ENCODE results near the gene JAG2. TPM values are rescaled to one million over a fixed set of nuclear protein-coding genes. Genes with fewer than 3 reads are reported as not detected.

Gene JAG2
- polyA plus RNA-seq, 3 donors = 8.8 to 33.1 (median 19.0) TPM

GRCh38 chr14:105146976-105147635 lies 21.5 kb downstream of the JAG2 start:
- 87 to 90% (median 89%) methylated on average over 21 to 22 of the region's 22 CpGs for WGBS, 3 donors
- no peak overlapping the region for H3K27ac ChIP-seq (ENCODE audit: low read depth, low read length)

DNA sequence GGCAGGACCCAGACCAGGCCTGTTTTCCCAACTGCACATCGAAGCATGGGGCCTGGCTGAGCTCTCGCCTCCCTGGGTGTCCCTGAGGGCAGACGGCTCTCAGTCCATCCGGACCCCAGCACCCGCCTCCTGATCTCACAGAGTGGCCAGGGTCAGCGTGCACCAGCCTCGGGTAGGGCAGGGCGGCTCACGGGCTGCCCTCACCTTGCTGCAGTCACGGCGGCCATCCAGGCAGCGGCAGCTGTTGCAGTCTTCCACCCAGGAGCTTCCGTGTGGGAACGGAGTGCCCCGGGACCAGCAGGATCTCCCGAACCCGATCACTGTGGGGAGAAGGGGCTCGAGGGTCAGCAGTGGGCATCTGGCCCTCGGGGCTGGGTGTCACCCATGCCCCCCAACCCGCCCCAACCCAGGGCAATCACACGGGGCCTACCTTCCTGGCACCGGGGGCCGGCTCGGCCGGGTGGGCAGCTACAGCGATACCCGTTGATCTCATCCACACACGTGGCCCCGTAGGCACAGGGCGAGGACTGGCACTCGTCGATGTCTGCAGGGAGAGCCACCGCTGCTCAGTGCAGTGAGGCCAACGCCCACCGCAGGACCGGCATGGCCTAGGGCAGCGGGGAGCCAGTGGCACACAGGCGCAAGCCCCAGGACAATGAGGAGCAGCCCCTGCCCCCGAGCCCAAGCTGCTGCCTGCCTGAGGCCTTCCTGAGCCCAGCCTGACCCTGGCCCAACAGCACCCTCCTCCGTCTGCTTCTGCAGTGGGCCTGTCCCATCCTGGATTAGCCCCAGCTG lies 22.2 kb downstream of the JAG2 start:
- no peak overlapping the region for H3K27ac ChIP-seq (ENCODE audit: low read depth, low read length)
- 89 to 94% (median 92%) methylated on average over 38 to 40 of the region's 40 CpGs for WGBS, 3 donors

GRCh38 chr14:105145381-105146180 lies 23.0 kb downstream of the JAG2 start:
- 89 to 93% (median 93%) methylated on average over 22 to 28 of the region's 28 CpGs for WGBS, 3 donors
- no peak overlapping the region for H3K27ac ChIP-seq (ENCODE audit: low read depth, low read length)

GRCh38 chr14:105144666-105145380 lies 23.8 kb downstream of the JAG2 start:
- H3K27ac ChIP-seq (ENCODE audit: low read depth, low read length) = no peak overlapping the region

DNA sequence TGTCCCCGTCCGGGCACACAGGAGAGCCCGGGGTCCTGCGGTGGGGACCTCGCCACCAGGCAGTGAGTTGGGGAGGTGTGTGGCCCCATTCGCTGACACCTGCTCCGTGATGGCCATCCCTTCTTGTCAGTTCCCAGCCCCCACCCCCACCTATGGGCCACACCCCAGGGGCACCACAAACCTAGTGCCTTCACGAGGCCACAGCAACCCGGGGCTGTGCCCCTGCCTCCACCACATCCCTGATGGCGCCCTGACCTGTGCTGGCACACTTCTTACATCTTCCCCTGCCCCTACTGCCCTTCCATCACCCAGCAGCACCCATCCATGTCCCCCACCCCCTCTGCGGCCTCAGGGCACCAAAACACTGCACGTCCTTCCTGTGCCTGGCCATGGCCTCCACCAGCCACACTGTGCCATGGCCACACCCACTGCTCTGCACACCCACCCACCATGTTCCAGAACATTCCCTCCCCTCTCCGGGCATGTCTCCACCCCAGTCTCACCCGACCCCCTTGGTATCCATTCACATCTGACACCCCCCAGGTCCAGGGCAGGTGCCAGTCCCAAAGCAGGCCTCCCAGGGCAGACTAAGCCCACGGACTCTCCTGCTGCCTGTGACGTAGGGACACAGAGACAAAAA lies 24.4 kb downstream of the JAG2 start:
- 89 to 93% (median 91%) methylated on average over 11 to 16 of the region's 16 CpGs for WGBS, 3 donors
- H3K27ac ChIP-seq (ENCODE audit: low read depth, low read length) = no peak overlapping the region

More at GRCh38 chr14:105144666-105145380, 23.8 kb downstream of the JAG2 start:
- WGBS, 3 donors = 92 to 94% (median 93%) methylated on average over 29 to 32 of the region's 32 CpGs

- 95 to 97% (median 95%) methylated on average over 27 of the region's 27 CpGs for WGBS, 3 donors
- no peak overlapping the region for H3K27ac ChIP-seq (ENCODE audit: low read depth, low read length)
These were observed 25.0 kb downstream of the JAG2 start for GRCh38 chr14:105143451-105144025.

DNA sequence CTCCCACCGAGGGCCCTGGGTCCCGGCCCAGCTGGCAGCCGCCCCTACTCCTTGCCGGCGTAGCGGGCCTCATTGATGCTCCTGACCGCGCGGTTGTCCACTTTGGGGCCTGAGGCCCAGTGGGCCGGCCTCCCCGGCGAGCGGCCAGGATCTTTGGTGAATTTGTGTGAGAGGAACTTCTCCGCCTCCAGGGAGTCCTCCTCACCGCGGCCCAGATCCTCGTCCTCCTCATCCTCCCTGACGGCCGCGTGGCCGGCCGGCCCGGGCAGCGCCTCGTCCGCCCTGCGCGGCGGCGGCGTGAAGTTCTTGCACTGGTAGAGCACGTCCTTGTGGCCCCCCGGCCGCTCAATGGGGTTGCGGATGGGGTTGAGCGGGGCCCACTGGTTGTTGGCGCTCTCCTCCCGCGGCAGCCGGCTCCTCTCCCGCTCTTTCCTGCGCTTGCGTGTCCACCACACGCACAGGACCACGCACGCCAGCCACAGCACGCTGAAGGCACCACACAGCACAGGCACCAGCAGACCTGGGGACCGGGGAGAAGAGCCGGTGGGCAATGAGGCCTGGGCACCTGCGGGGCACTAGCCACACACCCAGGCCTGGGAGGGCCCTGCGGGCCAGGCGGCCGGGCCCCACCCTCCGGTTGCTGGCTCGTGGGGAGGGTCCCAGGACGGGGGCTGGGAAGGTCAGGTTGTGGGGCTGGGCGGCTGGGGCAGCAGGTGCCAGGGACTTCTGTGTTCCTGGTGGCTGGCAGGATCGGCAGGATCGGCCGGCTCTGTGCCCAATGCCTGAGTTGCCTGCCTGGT lies 25.7 kb downstream of the JAG2 start:
- 95 to 98% (median 95%) methylated on average over 52 to 60 of the region's 60 CpGs for WGBS, 3 donors
- no peak overlapping the region for H3K27ac ChIP-seq (ENCODE audit: low read depth, low read length)

GRCh38 chr14:105141486-105142281 lies 26.9 kb downstream of the JAG2 start:
- WGBS, 3 donors = 90 to 94% (median 94%) methylated on average over 43 of the region's 43 CpGs
- H3K27ac ChIP-seq (ENCODE audit: low read depth, low read length) = no peak overlapping the region

DNA sequence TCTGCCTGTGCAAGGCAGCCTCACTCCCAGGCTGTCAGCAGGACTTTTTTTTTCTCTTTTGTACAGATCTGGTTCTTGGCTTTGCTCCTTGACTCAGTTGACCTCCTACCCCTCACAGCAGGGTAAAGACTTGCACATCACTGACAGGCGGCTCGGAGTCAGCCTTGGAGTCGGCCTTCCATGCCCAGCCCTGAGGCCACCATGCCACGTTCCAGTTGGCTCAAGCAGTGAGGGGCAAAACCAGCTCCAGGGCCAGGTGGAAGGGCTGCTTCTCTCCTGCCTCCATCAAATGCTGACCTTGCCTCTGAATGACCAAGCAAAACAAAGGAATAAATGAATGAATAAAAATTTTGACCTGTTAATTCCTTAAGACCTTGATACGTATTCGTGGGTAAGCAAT lies 27.6 kb downstream of the JAG2 start:
- 94 to 96% (median 95%) methylated on average over 6 of the region's 6 CpGs for WGBS, 3 donors
- H3K27ac ChIP-seq (ENCODE audit: low read depth, low read length) = no peak overlapping the region

- WGBS, 3 donors = 89 to 98% (median 89%) methylated on average over 7 of the region's 7 CpGs
- H3K27ac ChIP-seq (ENCODE audit: low read depth, low read length) = no peak overlapping the region
These were observed 28.0 kb downstream of the JAG2 start for GRCh38 chr14:105140581-105140980.

DNA sequence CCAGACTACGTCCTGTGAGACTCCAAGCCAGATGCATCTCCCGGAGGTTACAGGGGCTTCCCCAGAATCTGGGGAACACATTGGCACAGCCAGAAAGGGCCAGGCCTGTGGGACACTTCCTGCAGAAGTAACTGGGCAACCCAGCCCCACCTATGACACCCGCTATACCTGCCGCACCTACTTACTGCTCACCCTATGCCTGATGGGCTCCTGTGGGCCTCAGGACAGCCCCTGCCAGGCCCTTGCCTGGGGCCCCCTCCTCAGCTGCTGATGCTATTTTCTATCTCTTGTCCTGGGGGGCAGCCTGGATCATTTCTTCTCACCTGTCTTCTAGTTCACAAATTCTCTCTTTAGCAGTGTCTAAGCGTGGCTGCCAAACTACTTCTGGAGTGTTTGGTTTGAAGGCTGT lies 28.7 kb downstream of the JAG2 start:
- 93 to 100% (median 99%) methylated on average over 5 of the region's 5 CpGs for whole genome bisulfite sequencing, 3 donors
- no peak overlapping the region for H3K27ac ChIP-seq (ENCODE audit: low read depth, low read length)

DNA sequence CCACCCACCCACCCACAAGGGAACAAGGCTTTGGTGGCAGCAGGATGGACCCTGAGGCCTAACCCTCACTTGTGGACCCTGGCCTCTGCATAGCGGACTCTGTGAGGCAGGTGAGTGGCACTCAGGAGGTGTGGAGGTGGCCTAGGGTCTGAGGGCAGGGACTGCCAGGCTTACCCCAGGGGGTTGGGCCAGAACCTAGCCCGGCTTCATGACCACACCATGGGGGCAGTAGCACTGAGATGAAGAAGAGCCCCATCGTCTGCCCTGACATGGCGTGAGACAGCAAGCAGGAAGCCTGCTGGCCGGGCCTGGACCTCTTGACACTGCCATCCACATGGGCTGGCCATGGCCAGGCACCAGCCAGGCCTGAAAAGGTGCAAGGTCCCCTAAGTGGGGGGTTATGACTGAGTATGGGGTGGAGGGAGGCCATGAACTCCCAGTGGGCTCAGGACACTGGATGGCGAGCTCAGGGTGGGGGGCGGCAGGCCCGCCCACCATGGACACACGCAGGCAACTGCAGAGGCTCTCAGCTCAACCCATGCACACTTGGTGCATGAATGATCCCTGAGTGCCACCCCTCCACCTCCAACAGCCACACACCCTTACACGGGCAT lies 29.3 kb downstream of the JAG2 start:
- H3K27ac ChIP-seq (ENCODE audit: low read depth, low read length) = no peak overlapping the region
- WGBS, 3 donors = 77 to 87% (median 82%) methylated on average over 10 of the region's 10 CpGs

DNA sequence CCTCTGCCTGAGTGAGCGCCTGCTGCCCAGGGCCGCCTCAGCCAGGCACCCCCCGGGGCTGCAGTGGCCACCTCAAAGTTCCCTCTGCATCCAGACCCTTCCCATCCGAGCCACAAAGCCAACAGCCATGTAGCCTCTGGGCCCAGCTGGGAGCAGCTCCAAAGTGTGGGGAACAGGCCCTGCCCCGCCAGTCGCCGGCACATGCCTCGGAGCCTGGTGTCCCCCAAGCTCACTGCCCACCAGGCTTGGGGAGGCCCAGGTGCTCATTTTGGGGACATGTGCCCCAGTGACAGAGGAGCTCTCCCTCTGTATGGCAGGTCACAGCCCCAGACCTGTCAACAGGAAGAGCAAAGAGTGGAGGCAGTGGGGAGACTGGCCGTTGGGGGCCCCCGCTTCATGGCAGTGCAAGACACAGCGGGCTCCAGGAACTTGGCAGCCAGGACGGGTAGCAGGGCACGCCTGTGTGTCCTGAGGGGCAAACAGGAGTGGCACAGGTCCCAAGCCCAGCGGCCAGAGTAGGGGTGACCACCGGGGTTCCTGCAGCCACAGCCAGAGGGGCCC lies 29.9 kb downstream of the JAG2 start:
- 91 to 92% (median 92%) methylated on average over 15 of the region's 15 CpGs for WGBS, 3 donors
- no peak overlapping the region for H3K27ac ChIP-seq (ENCODE audit: low read depth, low read length)

DNA sequence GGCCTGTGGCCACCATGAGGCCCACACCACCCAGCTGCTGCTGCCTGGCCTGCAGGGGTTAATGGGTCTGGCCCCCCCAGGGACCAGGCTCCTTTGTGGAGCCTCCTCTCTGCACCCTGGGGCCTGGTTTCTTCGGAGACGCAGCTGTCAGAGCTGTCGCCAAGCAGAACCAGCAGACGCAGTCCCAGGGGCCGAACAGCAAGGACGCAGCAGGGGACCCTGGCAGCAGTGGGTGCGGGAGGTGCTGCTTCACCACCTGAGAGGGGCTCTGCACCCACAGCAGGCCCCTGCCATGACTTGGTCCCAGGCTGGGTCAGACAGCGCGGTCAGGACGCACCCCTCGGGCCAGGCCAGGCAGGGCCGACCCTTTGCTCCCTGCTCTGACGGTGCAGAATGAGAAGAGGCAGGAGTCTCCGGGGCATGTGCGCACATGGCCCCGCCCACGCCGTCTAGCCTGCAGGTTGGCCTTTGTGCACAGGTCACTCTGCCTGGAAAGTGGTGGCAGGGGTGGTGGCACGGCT lies 30.5 kb downstream of the JAG2 start:
- 87 to 91% (median 88%) methylated on average over 19 of the region's 19 CpGs for WGBS, 3 donors
- no peak overlapping the region for H3K27ac ChIP-seq (ENCODE audit: low read depth, low read length)

- 79 to 90% (median 82%) methylated on average over 14 of the region's 14 CpGs for WGBS, 3 donors
- H3K27ac ChIP-seq (ENCODE audit: low read depth, low read length) = no peak overlapping the region
These were observed 31.0 kb downstream of the JAG2 start for GRCh38 chr14:105137481-105138020.
